Mesodermal cell (in vitro differentiated cells): Measurements from ENCODE around the gene ARFGAP1.

Experiments
- H3K27ac ChIP-seq: 2 replicates; pipeline ENCODE4 v1.7.0; 2013; ENCODE audit warnings: mild to moderate bottlenecking, low read depth, low read length, moderate library complexity; ENCODE audit not compliant: severe bottlenecking
- H3K36me3 ChIP-seq: 2 replicates; pipeline ENCODE4 v1.7.1; 2013; ENCODE audit warnings: mild to moderate bottlenecking, low read length, moderate library complexity; ENCODE audit not compliant: control insufficient read depth, insufficient read depth
- H3K4me1 ChIP-seq: one replicate; pipeline ENCODE4 v1.7.1; 2013; ENCODE audit warnings: mild to moderate bottlenecking, low read length; ENCODE audit not compliant: insufficient read depth, control insufficient read depth, poor library complexity, severe bottlenecking
- H3K4me3 ChIP-seq: 2 replicates; pipeline ENCODE4 v1.7.0; 2013; ENCODE audit warnings: low read length, control low read depth, mild to moderate bottlenecking; ENCODE audit not compliant: insufficient read depth, poor library complexity, severe bottlenecking; ENCODE audit errors: extremely low read depth
- H3K9me3 ChIP-seq: 2 replicates; pipeline ENCODE4 v1.7.1; 2013; ENCODE audit warnings: mild to moderate bottlenecking, low read length, moderate library complexity; ENCODE audit not compliant: control insufficient read depth
- WGBS, 2 experiments: methylation state at CpG; one replicate each; pipeline ENCODE4 v1.1.5; 2013; ENCODE audit warnings: missing lambda C conversion rate in 2 of 2; ENCODE audit not compliant: insufficient coverage in 2 of 2; 5-methylcytosine and 5-hydroxymethylcytosine counted together

ARFGAP1 gene

GRCh38 chr20:63317601-63318291 is 45.1 kb downstream of the ARFGAP1 start:
- no peaks in the 10 kb centered on the region for H3K4me1 ChIP-seq
- no peaks in the 10 kb centered on the region for H3K36me3 ChIP-seq
- WGBS, 2 experiments = 89 to 92% methylated on average over 8 to 12 of the region's 18 CpGs
- H3K9me3 ChIP-seq = no peaks in the 10 kb centered on the region
- no peak overlapping the region for H3K27ac ChIP-seq
- H3K4me3 ChIP-seq = no peak overlapping the region

DNA sequence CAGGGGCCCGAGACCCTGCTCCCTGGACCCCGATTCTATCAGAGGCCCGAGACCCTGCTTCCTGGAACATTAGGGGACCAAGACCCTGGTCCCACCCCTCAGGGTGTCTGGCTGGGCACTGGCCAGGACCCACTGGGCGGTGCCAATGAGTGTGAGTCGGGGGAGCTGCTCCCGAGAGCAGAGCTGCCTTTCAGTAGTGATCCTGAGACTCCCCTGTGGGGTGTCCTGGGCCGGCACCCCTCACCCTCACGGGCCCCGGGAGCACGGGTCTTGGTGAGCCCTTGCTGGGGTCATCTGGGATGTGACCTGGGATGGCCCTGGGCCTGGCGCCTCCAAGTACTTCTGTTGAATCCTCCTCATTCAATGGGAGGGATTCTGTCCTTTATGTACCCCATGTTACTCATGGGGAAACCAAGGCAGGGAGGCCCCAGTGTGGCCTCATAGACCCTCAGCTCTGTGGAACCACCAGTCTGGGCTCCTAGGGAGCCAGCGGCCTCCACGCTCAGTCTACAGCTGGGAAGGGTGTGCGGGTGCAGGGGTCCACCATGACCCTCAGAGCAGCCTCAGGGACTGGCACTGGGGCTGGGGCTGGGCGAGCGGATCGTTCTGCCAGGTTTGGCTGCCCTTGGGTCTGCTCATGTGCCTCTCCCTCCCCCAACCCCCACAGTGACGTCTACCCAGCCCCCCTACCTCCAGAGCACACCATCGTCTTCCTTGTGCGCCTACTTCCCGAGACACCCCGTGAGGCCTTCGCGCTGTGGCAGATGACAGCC is 46.0 kb downstream of the ARFGAP1 start:
- WGBS, 2 experiments = 88% methylated on average over 21 to 22 of the region's 24 CpGs
- H3K9me3 ChIP-seq = no peaks in the 10 kb centered on the region
- H3K4me3 ChIP-seq = no peak overlapping the region
- H3K27ac ChIP-seq = no peak overlapping the region
- H3K4me1 ChIP-seq = no peaks in the 10 kb centered on the region
- no peaks in the 10 kb centered on the region for H3K36me3 ChIP-seq

DNA sequence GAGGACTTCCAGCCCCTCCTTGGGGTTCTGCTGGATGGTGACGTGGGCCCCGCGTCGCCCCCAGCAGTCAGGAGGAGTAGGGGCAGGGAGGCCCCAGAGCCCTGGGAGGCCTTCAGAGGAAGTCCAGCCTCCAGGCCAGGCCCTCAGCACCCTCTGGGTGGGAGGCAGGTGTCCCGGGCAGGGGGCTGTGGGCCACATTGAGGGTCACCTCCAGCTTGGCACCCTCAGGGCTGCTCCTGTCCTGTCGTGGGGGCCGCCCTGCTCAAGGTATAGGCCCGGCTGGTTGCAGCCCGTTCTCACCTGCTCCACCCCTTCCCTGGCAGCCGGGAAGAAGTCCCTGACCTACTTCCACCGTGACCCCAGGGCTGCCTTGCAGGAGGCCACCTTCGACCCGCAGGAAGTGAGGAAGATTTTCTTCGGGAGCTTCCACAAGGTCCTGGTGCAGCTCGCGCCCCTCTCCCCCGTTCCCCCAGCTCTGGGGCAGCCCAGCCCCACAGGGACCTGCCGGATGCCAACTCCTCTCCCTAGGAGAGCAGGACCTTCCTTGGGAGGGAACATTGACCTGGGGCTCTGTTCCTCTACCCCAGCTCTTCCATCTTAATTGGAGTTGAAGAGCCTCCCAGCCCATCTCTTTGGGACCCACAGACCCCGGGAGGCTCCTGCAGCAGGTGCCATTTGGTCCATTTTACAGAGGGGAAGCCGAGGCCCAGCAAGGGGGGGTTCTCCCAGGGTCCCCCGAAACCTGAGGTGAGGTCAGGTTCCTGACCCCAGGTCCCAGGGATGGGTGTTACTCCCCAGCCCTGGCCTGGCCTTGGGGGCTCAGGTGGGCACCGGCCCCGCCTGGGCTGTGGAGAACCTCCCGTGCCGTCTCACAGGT is 46.8 kb downstream of the ARFGAP1 start:
- no peak overlapping the region for H3K4me3 ChIP-seq
- 89 to 91% methylated on average over 17 to 22 of the region's 25 CpGs for WGBS, 2 experiments
- H3K9me3 ChIP-seq = no peaks in the 10 kb centered on the region
- no peak overlapping the region for H3K27ac ChIP-seq
- no peaks in the 10 kb centered on the region for H3K4me1 ChIP-seq
- no peaks in the 10 kb centered on the region for H3K36me3 ChIP-seq

GRCh38 chr20:63320041-63320511 is 47.5 kb downstream of the ARFGAP1 start:
- Histone ChIP-seq H3K4me3 (no peak overlapping the region), H3K36me3 (no peaks in the 10 kb centered on the region), H3K4me1 (no peaks in the 10 kb centered on the region), H3K9me3 (no peaks in the 10 kb centered on the region), H3K27ac (no peak overlapping the region)
- WGBS, 2 experiments = 90 to 94% methylated on average over 15 to 19 of the region's 23 CpGs

DNA sequence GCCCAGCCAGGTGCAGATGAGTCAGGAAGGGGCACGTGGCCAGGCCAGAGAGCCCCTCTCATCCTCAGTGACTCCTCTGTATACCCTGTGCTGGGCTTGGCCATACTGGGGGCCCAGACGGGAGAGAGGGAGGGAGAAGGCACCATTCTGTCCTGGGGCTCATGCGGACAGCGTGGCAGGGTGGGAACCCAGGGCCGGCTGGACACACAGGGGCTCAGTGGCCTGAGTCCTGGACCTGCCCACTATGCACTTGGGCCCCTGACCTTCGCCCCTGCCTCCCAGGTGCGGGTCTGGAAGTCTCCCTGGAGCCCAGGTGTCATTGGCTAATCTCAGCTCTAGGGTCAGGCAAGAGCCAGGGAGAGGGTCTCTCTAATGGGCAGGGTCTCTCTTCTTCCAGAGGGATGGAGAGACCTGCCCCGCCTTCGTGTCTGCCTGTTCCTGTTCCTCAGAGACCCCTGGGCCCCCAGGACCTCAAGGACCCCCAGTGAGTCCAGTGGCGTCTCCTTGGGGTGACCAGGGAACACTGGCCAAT is 48.1 kb downstream of the ARFGAP1 start:
- Histone ChIP-seq H3K27ac (no peak overlapping the region), H3K36me3 (no peaks in the 10 kb centered on the region), H3K9me3 (no peaks in the 10 kb centered on the region), H3K4me3 (no peak overlapping the region), H3K4me1 (no peaks in the 10 kb centered on the region)
- WGBS, 2 experiments = 91 to 94% methylated on average over 8 to 10 of the region's 10 CpGs

DNA sequence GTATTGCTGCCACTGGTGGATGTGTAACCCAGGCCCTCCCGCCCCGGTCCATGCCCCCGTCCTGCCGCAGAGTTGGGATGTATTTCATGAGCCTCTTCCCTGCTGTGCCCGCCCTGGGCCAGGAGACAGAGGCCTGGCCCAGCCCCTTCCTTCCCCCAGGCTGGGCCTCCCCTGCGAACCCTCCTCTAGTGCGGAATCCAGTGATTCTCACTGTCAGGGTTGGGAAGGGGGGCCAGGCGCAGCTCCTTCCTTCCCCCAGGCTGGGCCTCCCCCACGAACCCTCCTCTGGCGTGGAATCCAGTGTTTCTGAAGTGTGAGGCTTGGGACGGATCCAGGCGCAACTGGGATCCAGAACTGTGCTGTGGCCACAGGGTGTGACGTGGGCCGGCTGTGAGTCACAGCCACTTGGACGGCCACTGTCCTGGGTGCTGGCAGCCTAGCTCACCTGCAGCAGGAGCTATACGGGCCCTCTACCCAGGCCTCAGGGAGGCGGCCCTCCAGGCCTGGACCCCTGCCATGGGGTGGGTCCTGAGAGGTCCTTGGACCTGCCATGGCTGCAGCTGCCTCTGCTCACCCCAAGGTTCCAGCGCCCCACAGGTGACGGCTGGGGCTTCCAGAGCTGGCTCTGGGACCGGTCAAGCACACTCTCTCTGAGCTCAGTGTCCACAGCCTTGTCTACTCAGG is 48.7 kb downstream of the ARFGAP1 start:
- no peaks in the 10 kb centered on the region for H3K36me3 ChIP-seq
- no peak overlapping the region for H3K4me3 ChIP-seq
- H3K27ac ChIP-seq = no peak overlapping the region
- 84 to 90% methylated on average over 18 to 19 of the region's 20 CpGs for WGBS, 2 experiments
- no peaks in the 10 kb centered on the region for H3K4me1 ChIP-seq
- H3K9me3 ChIP-seq = peaks cover under 1% of the 10 kb centered on the region

DNA sequence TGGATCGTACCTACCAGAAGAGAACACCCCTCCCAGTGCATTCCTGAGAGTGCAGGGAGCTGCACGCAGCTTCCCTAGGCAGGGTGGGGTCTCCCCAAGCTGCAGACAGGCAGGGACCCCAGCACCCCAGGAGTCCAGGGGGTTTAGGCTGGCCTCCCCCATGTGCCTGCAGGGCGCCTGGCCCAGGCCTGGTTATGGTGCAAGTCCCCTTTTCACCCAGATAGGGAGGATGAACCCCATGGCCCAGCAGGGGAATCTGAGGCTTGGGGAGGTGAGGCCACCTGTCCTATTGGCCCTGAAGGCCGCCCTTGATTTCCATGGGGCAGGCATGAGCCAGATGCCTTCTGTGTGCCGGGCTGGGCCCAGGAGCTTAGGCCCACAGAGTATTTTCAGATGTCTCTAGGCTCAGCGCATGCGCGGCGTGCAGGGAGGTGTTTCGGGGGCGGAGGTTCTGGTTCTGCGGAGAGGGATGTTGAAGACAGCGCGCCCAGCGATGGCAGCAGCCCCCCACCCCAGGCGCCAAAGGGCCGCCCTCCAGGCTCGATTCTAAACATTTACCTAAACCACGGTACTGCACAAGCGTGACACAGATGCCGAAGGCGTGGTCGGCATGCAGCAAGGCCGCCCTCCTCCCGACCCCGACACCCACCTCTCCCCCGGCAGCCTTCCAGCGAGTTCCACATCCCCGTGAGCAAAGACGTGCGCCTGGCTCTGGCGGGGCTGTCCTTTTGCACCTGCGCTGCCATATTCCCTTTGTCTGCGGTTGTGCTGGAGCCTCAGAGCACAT is 49.7 kb downstream of the ARFGAP1 start:
- no peaks in the 10 kb centered on the region for H3K36me3 ChIP-seq
- H3K4me3 ChIP-seq = no peak overlapping the region
- no peak overlapping the region for H3K27ac ChIP-seq
- no peaks in the 10 kb centered on the region for H3K4me1 ChIP-seq
- WGBS, 2 experiments = 92% methylated on average over 30 to 33 of the region's 34 CpGs
- peaks cover 7% of the 10 kb centered on the region for H3K9me3 ChIP-seq

- 74 to 78% methylated on average over 14 to 15 of the region's 15 CpGs for WGBS, 2 experiments
- H3K36me3 ChIP-seq = no peaks in the 10 kb centered on the region
- H3K4me1 ChIP-seq = no peaks in the 10 kb centered on the region
- peaks cover 7% of the 10 kb centered on the region for H3K9me3 ChIP-seq
- no peak overlapping the region for H3K4me3 ChIP-seq
- no peak overlapping the region for H3K27ac ChIP-seq
Observed at GRCh38 chr20:63322933-63323273, 50.3 kb downstream of the ARFGAP1 start.

DNA sequence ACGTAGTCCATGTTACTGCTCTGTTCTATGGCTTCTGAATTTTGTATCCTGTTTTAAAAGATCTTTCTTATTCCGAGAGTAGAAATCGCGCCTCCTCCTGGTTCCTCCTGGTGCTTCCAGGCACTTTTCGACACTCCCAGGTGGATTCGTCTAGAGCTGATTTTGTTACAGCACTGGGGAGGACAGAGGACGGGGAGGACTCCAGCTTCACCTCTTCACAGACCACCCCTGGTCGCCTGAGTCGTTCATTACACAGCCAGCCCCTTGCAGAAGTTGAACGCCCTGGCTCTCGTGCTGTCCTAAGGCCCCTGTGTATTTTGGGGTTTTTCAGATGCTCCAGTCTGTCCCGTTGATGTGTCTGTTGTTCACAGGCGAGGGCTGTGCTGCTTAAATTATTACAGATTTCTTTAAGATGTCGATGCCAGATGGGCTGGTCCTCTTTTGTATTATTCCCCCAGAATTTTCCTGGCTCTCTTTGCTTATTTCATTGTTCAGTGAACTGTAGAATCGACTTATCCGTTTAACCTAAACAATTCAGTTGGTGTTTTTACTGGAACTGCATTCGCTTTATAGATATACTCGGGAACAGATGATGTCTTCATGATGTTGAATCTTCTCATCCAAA is 50.9 kb downstream of the ARFGAP1 start:
- H3K4me1 ChIP-seq = no peaks in the 10 kb centered on the region
- H3K36me3 ChIP-seq = no peaks in the 10 kb centered on the region
- H3K9me3 ChIP-seq = peaks cover 7% of the 10 kb centered on the region
- no peak overlapping the region for H3K27ac ChIP-seq
- H3K4me3 ChIP-seq = no peak overlapping the region
- 75 to 90% methylated on average over 13 to 18 of the region's 18 CpGs for WGBS, 2 experiments
